ENCODE data around the gene NPLOC4. TPM values are rescaled to one million over a fixed set of nuclear protein-coding genes. Genes with fewer than 3 reads are reported as not detected.
A peak's percentile ranks its signal among the peaks of the same experiment; 100 is the strongest.

The NPLOC4 gene
- total and polyA plus RNA-seq, 9 of the 15 experiments (the other 6 are each of a cell fraction or from before 2014, with no cell fraction given): 1.5 to 116 (median 64.5) TPM

DNA sequence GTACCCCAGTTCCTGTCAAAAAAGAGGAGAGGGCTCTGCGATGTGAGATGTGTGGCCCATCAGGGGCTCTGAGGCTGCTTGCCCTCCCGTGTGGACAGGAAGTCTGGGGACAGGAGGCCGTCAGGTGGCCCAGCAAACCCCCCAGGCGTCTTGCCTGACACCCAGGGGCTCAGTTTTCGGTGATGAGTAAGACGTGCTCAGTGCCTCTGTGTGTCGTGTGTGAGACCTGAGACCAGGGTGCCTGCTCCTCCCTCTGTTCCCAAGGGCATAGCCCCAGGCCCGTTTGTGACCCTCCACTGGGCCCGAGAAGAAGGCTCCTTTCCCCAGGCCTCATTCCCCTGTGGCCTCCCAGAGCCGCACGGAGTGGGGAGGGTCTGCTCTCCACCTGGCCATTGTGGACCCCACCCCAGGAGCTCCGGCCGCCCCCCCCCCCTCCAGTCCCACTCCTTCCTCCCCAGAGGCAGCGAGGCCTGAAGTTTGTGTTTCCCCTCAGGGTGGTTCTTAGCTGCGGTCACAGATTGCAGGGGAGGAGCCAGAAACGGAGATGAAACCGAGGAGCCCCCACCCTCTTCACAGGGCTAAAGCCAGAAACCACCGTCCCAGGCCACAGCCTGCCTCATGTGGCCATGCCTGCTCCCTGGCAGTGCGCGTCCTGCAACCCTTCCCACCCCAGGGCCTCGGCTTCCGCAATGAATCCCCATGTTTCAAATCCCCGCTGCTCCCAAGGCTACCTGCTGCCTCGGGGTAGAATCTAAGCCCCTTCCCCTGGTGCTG, 119.4 kb downstream of the NPLOC4 start:
- H2AFZ ChIP-seq (ENCODE audit: low read depth, low read length): no peak overlapping the region
- TF ChIP-seq MAFG (tag; conservative IDR thresholded peaks at IDR 0.05) (no peak), ZFX (CRISPR knock-in tag; IDR thresholded peaks at IDR 0.05) (no peak), ZKSCAN3 (CRISPR knock-in tag; IDR thresholded peaks at IDR 0.05) (no peak)
- TF ChIP-seq, protein P1, sequence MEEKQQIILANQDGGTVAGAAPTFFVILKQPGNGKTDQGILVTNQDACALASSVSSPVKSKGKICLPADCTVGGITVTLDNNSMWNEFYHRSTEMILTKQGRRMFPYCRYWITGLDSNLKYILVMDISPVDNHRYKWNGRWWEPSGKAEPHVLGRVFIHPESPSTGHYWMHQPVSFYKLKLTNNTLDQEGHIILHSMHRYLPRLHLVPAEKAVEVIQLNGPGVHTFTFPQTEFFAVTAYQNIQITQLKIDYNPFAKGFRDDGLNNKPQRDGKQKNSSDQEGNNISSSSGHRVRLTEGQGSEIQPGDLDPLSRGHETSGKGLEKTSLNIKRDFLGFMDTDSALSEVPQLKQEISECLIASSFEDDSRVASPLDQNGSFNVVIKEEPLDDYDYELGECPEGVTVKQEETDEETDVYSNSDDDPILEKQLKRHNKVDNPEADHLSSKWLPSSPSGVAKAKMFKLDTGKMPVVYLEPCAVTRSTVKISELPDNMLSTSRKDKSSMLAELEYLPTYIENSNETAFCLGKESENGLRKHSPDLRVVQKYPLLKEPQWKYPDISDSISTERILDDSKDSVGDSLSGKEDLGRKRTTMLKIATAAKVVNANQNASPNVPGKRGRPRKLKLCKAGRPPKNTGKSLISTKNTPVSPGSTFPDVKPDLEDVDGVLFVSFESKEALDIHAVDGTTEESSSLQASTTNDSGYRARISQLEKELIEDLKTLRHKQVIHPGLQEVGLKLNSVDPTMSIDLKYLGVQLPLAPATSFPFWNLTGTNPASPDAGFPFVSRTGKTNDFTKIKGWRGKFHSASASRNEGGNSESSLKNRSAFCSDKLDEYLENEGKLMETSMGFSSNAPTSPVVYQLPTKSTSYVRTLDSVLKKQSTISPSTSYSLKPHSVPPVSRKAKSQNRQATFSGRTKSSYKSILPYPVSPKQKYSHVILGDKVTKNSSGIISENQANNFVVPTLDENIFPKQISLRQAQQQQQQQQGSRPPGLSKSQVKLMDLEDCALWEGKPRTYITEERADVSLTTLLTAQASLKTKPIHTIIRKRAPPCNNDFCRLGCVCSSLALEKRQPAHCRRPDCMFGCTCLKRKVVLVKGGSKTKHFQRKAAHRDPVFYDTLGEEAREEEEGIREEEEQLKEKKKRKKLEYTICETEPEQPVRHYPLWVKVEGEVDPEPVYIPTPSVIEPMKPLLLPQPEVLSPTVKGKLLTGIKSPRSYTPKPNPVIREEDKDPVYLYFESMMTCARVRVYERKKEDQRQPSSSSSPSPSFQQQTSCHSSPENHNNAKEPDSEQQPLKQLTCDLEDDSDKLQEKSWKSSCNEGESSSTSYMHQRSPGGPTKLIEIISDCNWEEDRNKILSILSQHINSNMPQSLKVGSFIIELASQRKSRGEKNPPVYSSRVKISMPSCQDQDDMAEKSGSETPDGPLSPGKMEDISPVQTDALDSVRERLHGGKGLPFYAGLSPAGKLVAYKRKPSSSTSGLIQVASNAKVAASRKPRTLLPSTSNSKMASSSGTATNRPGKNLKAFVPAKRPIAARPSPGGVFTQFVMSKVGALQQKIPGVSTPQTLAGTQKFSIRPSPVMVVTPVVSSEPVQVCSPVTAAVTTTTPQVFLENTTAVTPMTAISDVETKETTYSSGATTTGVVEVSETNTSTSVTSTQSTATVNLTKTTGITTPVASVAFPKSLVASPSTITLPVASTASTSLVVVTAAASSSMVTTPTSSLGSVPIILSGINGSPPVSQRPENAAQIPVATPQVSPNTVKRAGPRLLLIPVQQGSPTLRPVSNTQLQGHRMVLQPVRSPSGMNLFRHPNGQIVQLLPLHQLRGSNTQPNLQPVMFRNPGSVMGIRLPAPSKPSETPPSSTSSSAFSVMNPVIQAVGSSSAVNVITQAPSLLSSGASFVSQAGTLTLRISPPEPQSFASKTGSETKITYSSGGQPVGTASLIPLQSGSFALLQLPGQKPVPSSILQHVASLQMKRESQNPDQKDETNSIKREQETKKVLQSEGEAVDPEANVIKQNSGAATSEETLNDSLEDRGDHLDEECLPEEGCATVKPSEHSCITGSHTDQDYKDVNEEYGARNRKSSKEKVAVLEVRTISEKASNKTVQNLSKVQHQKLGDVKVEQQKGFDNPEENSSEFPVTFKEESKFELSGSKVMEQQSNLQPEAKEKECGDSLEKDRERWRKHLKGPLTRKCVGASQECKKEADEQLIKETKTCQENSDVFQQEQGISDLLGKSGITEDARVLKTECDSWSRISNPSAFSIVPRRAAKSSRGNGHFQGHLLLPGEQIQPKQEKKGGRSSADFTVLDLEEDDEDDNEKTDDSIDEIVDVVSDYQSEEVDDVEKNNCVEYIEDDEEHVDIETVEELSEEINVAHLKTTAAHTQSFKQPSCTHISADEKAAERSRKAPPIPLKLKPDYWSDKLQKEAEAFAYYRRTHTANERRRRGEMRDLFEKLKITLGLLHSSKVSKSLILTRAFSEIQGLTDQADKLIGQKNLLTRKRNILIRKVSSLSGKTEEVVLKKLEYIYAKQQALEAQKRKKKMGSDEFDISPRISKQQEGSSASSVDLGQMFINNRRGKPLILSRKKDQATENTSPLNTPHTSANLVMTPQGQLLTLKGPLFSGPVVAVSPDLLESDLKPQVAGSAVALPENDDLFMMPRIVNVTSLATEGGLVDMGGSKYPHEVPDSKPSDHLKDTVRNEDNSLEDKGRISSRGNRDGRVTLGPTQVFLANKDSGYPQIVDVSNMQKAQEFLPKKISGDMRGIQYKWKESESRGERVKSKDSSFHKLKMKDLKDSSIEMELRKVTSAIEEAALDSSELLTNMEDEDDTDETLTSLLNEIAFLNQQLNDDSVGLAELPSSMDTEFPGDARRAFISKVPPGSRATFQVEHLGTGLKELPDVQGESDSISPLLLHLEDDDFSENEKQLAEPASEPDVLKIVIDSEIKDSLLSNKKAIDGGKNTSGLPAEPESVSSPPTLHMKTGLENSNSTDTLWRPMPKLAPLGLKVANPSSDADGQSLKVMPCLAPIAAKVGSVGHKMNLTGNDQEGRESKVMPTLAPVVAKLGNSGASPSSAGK (IDR thresholded peaks at IDR 0.05): no peak
- TF ChIP-seq, protein P2, sequence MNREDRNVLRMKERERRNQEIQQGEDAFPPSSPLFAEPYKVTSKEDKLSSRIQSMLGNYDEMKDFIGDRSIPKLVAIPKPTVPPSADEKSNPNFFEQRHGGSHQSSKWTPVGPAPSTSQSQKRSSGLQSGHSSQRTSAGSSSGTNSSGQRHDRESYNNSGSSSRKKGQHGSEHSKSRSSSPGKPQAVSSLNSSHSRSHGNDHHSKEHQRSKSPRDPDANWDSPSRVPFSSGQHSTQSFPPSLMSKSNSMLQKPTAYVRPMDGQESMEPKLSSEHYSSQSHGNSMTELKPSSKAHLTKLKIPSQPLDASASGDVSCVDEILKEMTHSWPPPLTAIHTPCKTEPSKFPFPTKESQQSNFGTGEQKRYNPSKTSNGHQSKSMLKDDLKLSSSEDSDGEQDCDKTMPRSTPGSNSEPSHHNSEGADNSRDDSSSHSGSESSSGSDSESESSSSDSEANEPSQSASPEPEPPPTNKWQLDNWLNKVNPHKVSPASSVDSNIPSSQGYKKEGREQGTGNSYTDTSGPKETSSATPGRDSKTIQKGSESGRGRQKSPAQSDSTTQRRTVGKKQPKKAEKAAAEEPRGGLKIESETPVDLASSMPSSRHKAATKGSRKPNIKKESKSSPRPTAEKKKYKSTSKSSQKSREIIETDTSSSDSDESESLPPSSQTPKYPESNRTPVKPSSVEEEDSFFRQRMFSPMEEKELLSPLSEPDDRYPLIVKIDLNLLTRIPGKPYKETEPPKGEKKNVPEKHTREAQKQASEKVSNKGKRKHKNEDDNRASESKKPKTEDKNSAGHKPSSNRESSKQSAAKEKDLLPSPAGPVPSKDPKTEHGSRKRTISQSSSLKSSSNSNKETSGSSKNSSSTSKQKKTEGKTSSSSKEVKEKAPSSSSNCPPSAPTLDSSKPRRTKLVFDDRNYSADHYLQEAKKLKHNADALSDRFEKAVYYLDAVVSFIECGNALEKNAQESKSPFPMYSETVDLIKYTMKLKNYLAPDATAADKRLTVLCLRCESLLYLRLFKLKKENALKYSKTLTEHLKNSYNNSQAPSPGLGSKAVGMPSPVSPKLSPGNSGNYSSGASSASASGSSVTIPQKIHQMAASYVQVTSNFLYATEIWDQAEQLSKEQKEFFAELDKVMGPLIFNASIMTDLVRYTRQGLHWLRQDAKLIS (CRISPR knock-in tag; IDR thresholded peaks at IDR 0.05): no peak
- H3K4me3 ChIP-seq: no peak overlapping the region
- CTCF ChIA-PET (ENCODE audit: low intra/inter-chr PET ratio): no interaction called here
- BruUV-seq (replicated peaks): no TSS peak
- POLR2A ChIA-PET: interaction anchor here (0.8 to 1.3 kb wide), 2 partner anchors 28 to 35 kb away, joined by 3 to 4 read pairs; partner anchors contain the start of gene FAAP100
- H3K27me3 ChIP-seq (ENCODE audit: control insufficient read depth in 2 of 2, insufficient read depth in 2 of 2, low read length in 2 of 2): no peaks in the 10 kb centered on the region
- FAIRE-seq (no peak), ATAC-seq (no peak), DNase-seq (ENCODE audit: extremely low read depth in 1 of 4, low spot score in 3 of 4) (no peak)
- WGBS (ENCODE audit: insufficient coverage, low coverage, missing lambda C conversion rate): 60% methylated on average over 16 of the region's 24 CpGs
- H3K4me1 ChIP-seq (replicated peaks in 1 of 2; ENCODE audit: control insufficient read depth in 2 of 2, insufficient read depth in 2 of 2, low read length in 2 of 2): peaks cover 12 to 68% of the 10 kb centered on the region in 2 experiments; a peak in 4 of 5 replicates
- H3K36me3 ChIP-seq (ENCODE audit: control insufficient read depth, insufficient read depth, low read length): no peaks in the 10 kb centered on the region
- H3K79me2 ChIP-seq (ENCODE audit: control insufficient read depth, insufficient read depth, low read length): peaks cover 1% of the 10 kb centered on the region
- H3K9me3 ChIP-seq (replicated peaks; ENCODE audit: control insufficient read depth, insufficient read depth, low read depth, low read length): no peaks in the 10 kb centered on the region
- peak overlapping the region in 1 of 2 experiments; percentile 74; a peak in 2 of 4 replicates for H3K9ac ChIP-seq (ENCODE audit: insufficient read depth in 1 of 2, low read depth in 2 of 2, low read length in 2 of 2)
- H3K27ac ChIP-seq (ENCODE audit: extremely low read depth, low read depth, low read length): no peak overlapping the region
- H3K4me2 ChIP-seq (ENCODE audit: insufficient read depth, low read length): no peak overlapping the region
- H3K9me1 ChIP-seq (ENCODE audit: control insufficient read depth, insufficient read depth, low read length): no peaks in the 10 kb centered on the region
- in situ Hi-C loops (cut with MboI) (no loop called here), intact Hi-C loops (cut with micrococcal nuclease) (no loop called here)
- H4K20me1 ChIP-seq (replicated peaks; ENCODE audit: control insufficient read depth, insufficient read depth, low read length): no peaks in the 10 kb centered on the region

All from K562 (cell line).